Thyroid gland (tissue), 4 donors: ENCODE results near the gene GABRR1.

Experiments used
- POLR2A ChIP-seq, 2 donors: fragments of 450-650 bp; IDR thresholded peaks; one replicate each; pipeline ENCODE4 v1.6.1; 2017; ENCODE audit warnings: antibody characterized with exemption in 2 of 2, mild to moderate bottlenecking in 2 of 2, moderate library complexity in 1 of 2
- TF ChIP-seq, protein P1 (sequence below), 6 experiments: fragments of 200-600 bp in 3 of 6; fragments of 450-650 bp in 3 of 6; sonication (generic) in 3 of 6; IDR thresholded peaks; one replicate each; pipeline ENCODE4 v1.5.1; 2016 to 2019; ENCODE audit warnings: antibody characterized with exemption in 6 of 6, mild to moderate bottlenecking in 2 of 6, inconsistent platforms in 1 of 6, moderate library complexity in 1 of 6

DNA sequence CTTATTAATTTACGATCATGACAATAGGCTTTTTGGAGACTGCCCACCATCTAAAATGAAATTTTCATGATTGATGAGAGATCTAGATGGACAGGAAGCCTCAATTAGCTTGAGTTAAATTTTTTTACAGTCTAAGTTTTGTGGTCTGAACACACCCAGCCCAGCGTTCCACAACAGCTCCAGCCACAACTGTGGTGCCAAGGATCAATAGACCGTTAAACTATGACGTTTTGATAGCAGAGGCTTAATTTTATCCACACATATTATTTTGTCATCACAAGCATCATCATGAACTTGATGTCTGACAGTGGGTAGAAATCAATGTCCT is 5.5 kb upstream of the GABRR1 start:
- TF ChIP-seq, protein P1, sequence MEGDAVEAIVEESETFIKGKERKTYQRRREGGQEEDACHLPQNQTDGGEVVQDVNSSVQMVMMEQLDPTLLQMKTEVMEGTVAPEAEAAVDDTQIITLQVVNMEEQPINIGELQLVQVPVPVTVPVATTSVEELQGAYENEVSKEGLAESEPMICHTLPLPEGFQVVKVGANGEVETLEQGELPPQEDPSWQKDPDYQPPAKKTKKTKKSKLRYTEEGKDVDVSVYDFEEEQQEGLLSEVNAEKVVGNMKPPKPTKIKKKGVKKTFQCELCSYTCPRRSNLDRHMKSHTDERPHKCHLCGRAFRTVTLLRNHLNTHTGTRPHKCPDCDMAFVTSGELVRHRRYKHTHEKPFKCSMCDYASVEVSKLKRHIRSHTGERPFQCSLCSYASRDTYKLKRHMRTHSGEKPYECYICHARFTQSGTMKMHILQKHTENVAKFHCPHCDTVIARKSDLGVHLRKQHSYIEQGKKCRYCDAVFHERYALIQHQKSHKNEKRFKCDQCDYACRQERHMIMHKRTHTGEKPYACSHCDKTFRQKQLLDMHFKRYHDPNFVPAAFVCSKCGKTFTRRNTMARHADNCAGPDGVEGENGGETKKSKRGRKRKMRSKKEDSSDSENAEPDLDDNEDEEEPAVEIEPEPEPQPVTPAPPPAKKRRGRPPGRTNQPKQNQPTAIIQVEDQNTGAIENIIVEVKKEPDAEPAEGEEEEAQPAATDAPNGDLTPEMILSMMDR (IDR thresholded peaks at IDR 0.05): no peak
- no peak for TF ChIP-seq POLR2A (IDR thresholded peaks at IDR 0.05)
